HFF-Myc (cell line): ENCODE measurements around the gene ADSS1.
A peak's percentile ranks its signal among the peaks of the same experiment; 100 is the strongest.

Experiments
- DNase-seq: peaks from one replicate; pipeline ENCODE4 v3.0.0-alpha.2; 2011; ENCODE audit warnings: low read depth; ENCODE audit errors: extremely low read depth
- H3K4me3 ChIP-seq: replicated peaks from 2 replicates; pipeline ENCODE4 v1.5.1; 2011; ENCODE audit warnings: low read depth, mild to moderate bottlenecking, control low read depth, low read length
- CTCF ChIP-seq: IDR thresholded peaks from 2 replicates; pipeline ENCODE4 v1.5.1; 2012; ENCODE audit warnings: mild to moderate bottlenecking, low read depth, low read length, control low read depth; ENCODE audit errors: missing control alignments

Gene ADSS1

GRCh38 chr14:104758981-104759969, 35.2 kb downstream of the ADSS1 start:
- H3K4me3 ChIP-seq = no peak overlapping the region
- TF ChIP-seq CTCF = no peak
- DNase-seq = no peak

- H3K4me3 ChIP-seq = no peak overlapping the region
- DNase-seq = no peak
- no peak for TF ChIP-seq CTCF
These were observed 41.5 kb downstream of the ADSS1 start for GRCh38 chr14:104765517-104765916.

GRCh38 chr14:104766256-104766862, 42.3 kb downstream of the ADSS1 start:
- no peak for TF ChIP-seq CTCF
- H3K4me3 ChIP-seq = no peak overlapping the region
- DNase-seq = no peak

GRCh38 chr14:104766863-104767633, 43.0 kb downstream of the ADSS1 start:
- H3K4me3 ChIP-seq = no peak overlapping the region
- no peak for TF ChIP-seq CTCF

GRCh38 chr14:104767634-104767918, 43.5 kb downstream of the ADSS1 start:
- no peak for TF ChIP-seq CTCF
- no peak for DNase-seq
- H3K4me3 ChIP-seq = no peak overlapping the region

More at GRCh38 chr14:104766863-104767633, 43.0 kb downstream of the ADSS1 start:
- no peak for DNase-seq

- DNase-seq = peak; percentile 46
- TF ChIP-seq CTCF = peak; percentile 71
- H3K4me3 ChIP-seq = no peak overlapping the region
These were observed 44.7 kb downstream of the ADSS1 start for GRCh38 chr14:104768437-104769323.
